GM21367 (cell line): ENCODE results near the gene NAP1L1.

ENCODE experiments used
- ATAC-seq: cut with Tn5 transposase; IDR thresholded peaks from one replicate; pipeline ENCODE4 v1.9.1; 2021; ENCODE audit not compliant: unreplicated experiment

The NAP1L1 gene

GRCh38 chr12:76023069-76023690, 61.3 kb downstream of the NAP1L1 start:
- no peak for ATAC-seq

- no peak for ATAC-seq
Measured at GRCh38 chr12:76022506-76022905, 62.0 kb downstream of the NAP1L1 start.

- no peak for ATAC-seq
Measured at GRCh38 chr12:76020731-76021672, 63.5 kb downstream of the NAP1L1 start.

GRCh38 chr12:76020281-76020680, 64.2 kb downstream of the NAP1L1 start:
- ATAC-seq = peak; percentile 56

GRCh38 chr12:76018672-76019071, 65.8 kb downstream of the NAP1L1 start:
- no peak for ATAC-seq

GRCh38 chr12:76018111-76018510, 66.4 kb downstream of the NAP1L1 start:
- ATAC-seq = no peak

- no peak for ATAC-seq
Measured at GRCh38 chr12:76014007-76014406, 70.5 kb downstream of the NAP1L1 start.

GRCh38 chr12:76013603-76014002, 70.9 kb downstream of the NAP1L1 start:
- no peak for ATAC-seq

- ATAC-seq = no peak
Measured at GRCh38 chr12:76012644-76013043, 71.8 kb downstream of the NAP1L1 start.

- ATAC-seq = no peak
Measured at GRCh38 chr12:76010732-76011458, 73.6 kb downstream of the NAP1L1 start.

GRCh38 chr12:76008428-76008827, 76.1 kb downstream of the NAP1L1 start:
- ATAC-seq = no peak

- no peak for ATAC-seq
Measured at GRCh38 chr12:76007640-76008039, 76.8 kb downstream of the NAP1L1 start.

- no peak for ATAC-seq
Measured at GRCh38 chr12:76006028-76006925, 78.2 kb downstream of the NAP1L1 start.

- ATAC-seq = no peak
Measured at GRCh38 chr12:76003355-76003638, 81.2 kb downstream of the NAP1L1 start.

- ATAC-seq = no peak
Measured at GRCh38 chr12:76002598-76003354, 81.7 kb downstream of the NAP1L1 start.

GRCh38 chr12:75998292-75999063, 86.0 kb downstream of the NAP1L1 start:
- no peak for ATAC-seq

- ATAC-seq = no peak
Measured at GRCh38 chr12:75997658-75998057, 86.8 kb downstream of the NAP1L1 start.

GRCh38 chr12:75996861-75997447, 87.5 kb downstream of the NAP1L1 start:
- ATAC-seq = no peak

- ATAC-seq = no peak
Measured at GRCh38 chr12:75995691-75996090, 88.8 kb downstream of the NAP1L1 start.
